Measurements from ENCODE around the gene WDR88.

The WDR88 gene, protein sequence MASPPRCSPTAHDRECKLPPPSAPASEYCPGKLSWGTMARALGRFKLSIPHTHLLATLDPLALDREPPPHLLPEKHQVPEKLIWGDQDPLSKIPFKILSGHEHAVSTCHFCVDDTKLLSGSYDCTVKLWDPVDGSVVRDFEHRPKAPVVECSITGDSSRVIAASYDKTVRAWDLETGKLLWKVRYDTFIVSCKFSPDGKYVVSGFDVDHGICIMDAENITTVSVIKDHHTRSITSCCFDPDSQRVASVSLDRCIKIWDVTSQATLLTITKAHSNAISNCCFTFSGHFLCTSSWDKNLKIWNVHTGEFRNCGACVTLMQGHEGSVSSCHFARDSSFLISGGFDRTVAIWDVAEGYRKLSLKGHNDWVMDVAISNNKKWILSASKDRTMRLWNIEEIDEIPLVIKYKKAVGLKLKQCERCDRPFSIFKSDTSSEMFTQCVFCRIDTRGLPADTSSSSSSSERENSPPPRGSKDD

GRCh38 chr19:33132021-33132420 is at the start of gene WDR88:
TSS of gene WDR88 (plus strand) at chr19:33132114. CDS start at chr19:33132170, 56 bp downstream.
- H3K36me3 Mint-ChIP-seq (ENCODE audit: insufficient read depth) = peaks cover 32% of the 10 kb centered on the region
- H3K27me3 Mint-ChIP-seq = no peaks in the 10 kb centered on the region
- ATAC-seq (replicated peaks; ENCODE audit: extremely low read depth, poor library complexity, severe bottlenecking) = no peak
- peaks cover 5% of the 10 kb centered on the region for H3K4me1 Mint-ChIP-seq
- no peaks in the 10 kb centered on the region for H3K9me3 Mint-ChIP-seq
- no peak for DNase-seq (ENCODE audit: low spot score in 2 of 2)
- no peak within 1 kb of the TSS for H3K27ac Mint-ChIP-seq (ENCODE audit: low read depth)
- no peak within 1 kb of the TSS for H3K4me3 Mint-ChIP-seq

GRCh38 chr19:33085570-33086128 is 46.3 kb upstream of the WDR88 start:
- H3K4me1 Mint-ChIP-seq = peaks cover 34% of the 10 kb centered on the region
- peaks cover 27% of the 10 kb centered on the region for H3K36me3 Mint-ChIP-seq (ENCODE audit: insufficient read depth)
- no peaks in the 10 kb centered on the region for H3K9me3 Mint-ChIP-seq
- no peak for DNase-seq (ENCODE audit: low spot score in 2 of 2)
- no peak for ATAC-seq (replicated peaks; ENCODE audit: extremely low read depth, poor library complexity, severe bottlenecking)
- no peaks in the 10 kb centered on the region for H3K27me3 Mint-ChIP-seq
- no peak overlapping the region for H3K4me3 Mint-ChIP-seq
- H3K27ac Mint-ChIP-seq (ENCODE audit: low read depth) = no peak overlapping the region

GRCh38 chr19:33086955-33087354 is 45.0 kb upstream of the WDR88 start:
- DNase-seq (ENCODE audit: low spot score in 2 of 2) (no peak), ATAC-seq (replicated peaks; ENCODE audit: extremely low read depth, poor library complexity, severe bottlenecking) (no peak)
- Mint-ChIP-seq H3K36me3 (ENCODE audit: insufficient read depth) (peaks cover 28% of the 10 kb centered on the region), H3K27me3 (no peaks in the 10 kb centered on the region), H3K4me1 (peaks cover 22% of the 10 kb centered on the region), H3K4me3 (no peak overlapping the region), H3K9me3 (no peaks in the 10 kb centered on the region), H3K27ac (ENCODE audit: low read depth) (no peak overlapping the region)

GRCh38 chr19:33089010-33089409 is 42.9 kb upstream of the WDR88 start:
- ATAC-seq (replicated peaks; ENCODE audit: extremely low read depth, poor library complexity, severe bottlenecking) (no peak), DNase-seq (ENCODE audit: low spot score in 2 of 2) (no peak)
- peaks cover 38% of the 10 kb centered on the region for H3K36me3 Mint-ChIP-seq (ENCODE audit: insufficient read depth)
- H3K4me1 Mint-ChIP-seq = peaks cover 18% of the 10 kb centered on the region
- H3K4me3 Mint-ChIP-seq = no peak overlapping the region
- no peaks in the 10 kb centered on the region for H3K27me3 Mint-ChIP-seq
- no peaks in the 10 kb centered on the region for H3K9me3 Mint-ChIP-seq
- no peak overlapping the region for H3K27ac Mint-ChIP-seq (ENCODE audit: low read depth)

DNA sequence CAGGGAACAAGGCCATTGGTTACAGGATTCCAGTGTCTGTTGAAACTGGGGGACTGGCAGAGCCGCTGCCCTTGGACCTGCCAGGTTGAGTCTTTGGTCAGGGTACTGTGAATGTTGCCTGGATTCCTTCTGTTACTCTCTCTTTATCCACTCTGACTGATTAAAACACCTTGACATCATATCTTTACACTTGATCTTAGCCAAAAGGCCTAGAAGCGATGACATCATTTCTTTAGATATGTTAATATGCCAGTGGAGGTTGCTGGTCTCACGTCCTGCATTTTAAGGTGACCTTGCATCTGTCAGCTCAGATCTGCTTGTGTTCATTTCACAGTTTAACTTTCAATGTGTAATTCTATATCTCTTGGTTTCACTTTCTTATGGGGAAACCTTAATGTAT is 41.7 kb upstream of the WDR88 start:
- DNase-seq (ENCODE audit: low spot score in 2 of 2) (no peak), ATAC-seq (replicated peaks; ENCODE audit: extremely low read depth, poor library complexity, severe bottlenecking) (no peak)
- no peaks in the 10 kb centered on the region for H3K9me3 Mint-ChIP-seq
- peaks cover 39% of the 10 kb centered on the region for H3K36me3 Mint-ChIP-seq (ENCODE audit: insufficient read depth)
- H3K27ac Mint-ChIP-seq (ENCODE audit: low read depth) = no peak overlapping the region
- no peaks in the 10 kb centered on the region for H3K27me3 Mint-ChIP-seq
- H3K4me1 Mint-ChIP-seq = peaks cover 9% of the 10 kb centered on the region
- no peak overlapping the region for H3K4me3 Mint-ChIP-seq

GRCh38 chr19:33093420-33094210 is 38.3 kb upstream of the WDR88 start:
- Mint-ChIP-seq H3K36me3 (ENCODE audit: insufficient read depth) (peaks cover 57% of the 10 kb centered on the region), H3K27ac (ENCODE audit: low read depth) (no peak overlapping the region), H3K27me3 (no peaks in the 10 kb centered on the region), H3K9me3 (no peaks in the 10 kb centered on the region), H3K4me3 (no peak overlapping the region), H3K4me1 (peaks cover 10% of the 10 kb centered on the region)
- DNase-seq (ENCODE audit: low spot score in 2 of 2) = no peak
- ATAC-seq (replicated peaks; ENCODE audit: extremely low read depth, poor library complexity, severe bottlenecking) = no peak

- H3K4me3 Mint-ChIP-seq = no peak overlapping the region
Observed at GRCh38 chr19:33094436-33095067, 37.4 kb upstream of the WDR88 start.

GRCh38 chr19:33096005-33096404 is 35.9 kb upstream of the WDR88 start:
- H3K4me3 Mint-ChIP-seq = no peak overlapping the region
- ATAC-seq (replicated peaks; ENCODE audit: extremely low read depth, poor library complexity, severe bottlenecking) (no peak), DNase-seq (ENCODE audit: low spot score in 2 of 2) (no peak)
- H3K27ac Mint-ChIP-seq (ENCODE audit: low read depth) = no peak overlapping the region
- peaks cover 7% of the 10 kb centered on the region for H3K4me1 Mint-ChIP-seq
- no peaks in the 10 kb centered on the region for H3K9me3 Mint-ChIP-seq
- H3K36me3 Mint-ChIP-seq (ENCODE audit: insufficient read depth) = peaks cover 53% of the 10 kb centered on the region
- H3K27me3 Mint-ChIP-seq = no peaks in the 10 kb centered on the region

More at GRCh38 chr19:33094436-33095067, 37.4 kb upstream of the WDR88 start:
- no peak for ATAC-seq (replicated peaks; ENCODE audit: extremely low read depth, poor library complexity, severe bottlenecking)
- DNase-seq (ENCODE audit: low spot score in 2 of 2) = no peak
- peaks cover 5% of the 10 kb centered on the region for H3K4me1 Mint-ChIP-seq
- H3K36me3 Mint-ChIP-seq (ENCODE audit: insufficient read depth) = peaks cover 53% of the 10 kb centered on the region
- no peak overlapping the region for H3K27ac Mint-ChIP-seq (ENCODE audit: low read depth)
- no peaks in the 10 kb centered on the region for H3K9me3 Mint-ChIP-seq
- no peaks in the 10 kb centered on the region for H3K27me3 Mint-ChIP-seq

- H3K4me3 Mint-ChIP-seq = no peak overlapping the region
- H3K36me3 Mint-ChIP-seq (ENCODE audit: insufficient read depth) = peaks cover 60% of the 10 kb centered on the region
- H3K27ac Mint-ChIP-seq (ENCODE audit: low read depth) = peak overlapping the region; percentile 68
- H3K9me3 Mint-ChIP-seq = no peaks in the 10 kb centered on the region
- ATAC-seq (replicated peaks; ENCODE audit: extremely low read depth, poor library complexity, severe bottlenecking) (no peak), DNase-seq (ENCODE audit: low spot score in 2 of 2) (no peak)
- H3K27me3 Mint-ChIP-seq = no peaks in the 10 kb centered on the region
- H3K4me1 Mint-ChIP-seq = peaks cover 10% of the 10 kb centered on the region
Observed at GRCh38 chr19:33098055-33098534, 33.8 kb upstream of the WDR88 start.

DNA sequence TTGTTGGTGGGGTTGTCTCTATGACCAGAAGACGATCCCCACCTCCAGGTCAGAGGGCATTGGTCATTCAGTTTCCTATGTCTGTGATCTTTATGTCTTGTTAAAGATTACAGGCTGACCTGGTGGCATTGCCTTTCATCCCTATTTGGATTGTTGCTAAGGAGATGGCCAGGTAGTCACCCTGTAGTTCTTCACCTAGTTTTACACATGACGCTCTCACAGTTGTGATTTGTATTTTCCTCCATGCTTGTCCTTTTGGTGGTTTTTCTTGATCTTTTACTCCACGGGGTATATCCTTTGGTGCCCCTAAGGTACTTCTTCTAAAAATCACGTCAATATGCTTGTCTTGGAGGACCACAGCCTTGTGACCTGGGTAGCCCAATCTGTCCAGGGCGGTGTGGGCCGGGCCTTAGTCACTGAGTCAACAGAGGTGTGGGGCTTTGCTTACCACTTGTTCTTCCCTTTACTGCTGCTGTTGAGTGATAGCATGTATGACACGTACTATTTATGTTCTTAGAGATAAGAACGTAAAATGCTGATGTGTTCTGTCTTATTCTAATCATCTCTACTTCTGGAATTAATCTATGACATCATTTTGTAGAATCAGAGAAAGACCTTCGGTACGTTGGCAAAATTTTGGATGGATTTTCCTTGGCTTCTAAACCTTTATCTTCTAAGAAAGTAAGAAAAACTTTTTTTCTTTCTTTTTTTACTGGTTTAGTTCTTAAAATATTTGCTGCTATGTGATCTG is 30.8 kb upstream of the WDR88 start:
- Mint-ChIP-seq H3K9me3 (no peaks in the 10 kb centered on the region), H3K27me3 (no peaks in the 10 kb centered on the region), H3K4me3 (no peak overlapping the region), H3K27ac (ENCODE audit: low read depth) (no peak overlapping the region), H3K36me3 (ENCODE audit: insufficient read depth) (peaks cover 67% of the 10 kb centered on the region), H3K4me1 (peaks cover 15% of the 10 kb centered on the region)
- ATAC-seq (replicated peaks; ENCODE audit: extremely low read depth, poor library complexity, severe bottlenecking) (no peak), DNase-seq (ENCODE audit: low spot score in 2 of 2) (no peak)

DNA sequence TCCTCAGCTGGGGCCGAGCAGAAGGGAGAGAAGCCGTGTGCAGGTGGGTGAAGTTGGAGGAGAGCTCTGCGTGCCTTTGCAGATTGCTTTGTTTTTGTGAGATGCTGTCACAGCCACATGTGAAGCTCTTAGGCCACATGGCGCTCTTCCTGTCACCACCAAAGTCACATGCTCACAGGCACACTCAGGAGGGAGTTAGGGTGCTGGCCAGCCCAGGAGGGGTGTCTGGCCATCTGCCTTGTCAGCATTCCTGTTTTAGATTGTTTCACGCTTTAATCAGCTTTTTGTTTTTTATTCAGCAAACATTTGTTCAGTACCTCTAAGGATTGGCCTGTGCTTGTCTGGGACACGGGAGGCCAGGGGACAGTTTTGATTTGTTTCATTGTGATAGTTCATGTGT is 29.0 kb upstream of the WDR88 start:
- peaks cover 11% of the 10 kb centered on the region for H3K4me1 Mint-ChIP-seq

DNA sequence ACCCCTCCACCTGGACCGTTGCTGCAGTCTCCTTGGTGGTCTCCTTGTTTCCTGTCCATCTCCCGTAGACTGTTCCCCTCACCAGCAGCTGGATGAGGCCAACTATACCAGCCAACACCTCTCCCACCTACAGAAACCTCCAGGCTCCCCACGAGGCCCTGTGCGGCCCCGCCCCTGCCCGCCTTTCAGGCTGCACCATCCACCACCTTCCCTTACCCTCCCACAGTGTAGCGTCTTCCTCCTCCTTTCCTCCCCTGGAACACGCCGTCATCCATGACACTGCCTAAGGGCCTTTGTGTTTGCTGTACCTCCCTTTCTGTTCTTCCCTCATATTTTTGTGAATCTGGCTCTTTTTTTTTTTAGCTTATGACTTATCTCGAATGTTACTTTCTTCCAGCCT is 23.8 kb upstream of the WDR88 start:
- DNase-seq (ENCODE audit: low spot score in 2 of 2) (no peak), ATAC-seq (replicated peaks; ENCODE audit: extremely low read depth, poor library complexity, severe bottlenecking) (no peak)
- Mint-ChIP-seq H3K36me3 (ENCODE audit: insufficient read depth) (peaks cover 61% of the 10 kb centered on the region), H3K27me3 (no peaks in the 10 kb centered on the region), H3K4me1 (peaks cover 5% of the 10 kb centered on the region), H3K27ac (ENCODE audit: low read depth) (no peak overlapping the region), H3K9me3 (no peaks in the 10 kb centered on the region), H3K4me3 (no peak overlapping the region)

More for the DNA sequence above, 29.0 kb upstream of the WDR88 start:
- peaks cover 64% of the 10 kb centered on the region for H3K36me3 Mint-ChIP-seq (ENCODE audit: insufficient read depth)
- ATAC-seq (replicated peaks; ENCODE audit: extremely low read depth, poor library complexity, severe bottlenecking) = no peak
- peak overlapping the region; percentile 25 for H3K27ac Mint-ChIP-seq (ENCODE audit: low read depth)
- H3K27me3 Mint-ChIP-seq = no peaks in the 10 kb centered on the region
- no peaks in the 10 kb centered on the region for H3K9me3 Mint-ChIP-seq
- DNase-seq (ENCODE audit: low spot score in 2 of 2) = no peak
- H3K4me3 Mint-ChIP-seq = no peak overlapping the region

Data from central memory CD8-positive, alpha-beta T cell (primary cell).